Measurements from ENCODE around the gene FXYD1. TPM values are rescaled to one million over a fixed set of nuclear protein-coding genes. Genes with fewer than 3 reads are reported as not detected.

FXYD1 gene
- total and polyA plus RNA-seq, 2 of the 8 experiments (the other 6 are each of a cell fraction or from before 2014, with no cell fraction given): 1.6 to 8.1 TPM

GRCh38 chr19:35165200-35166058, 26.8 kb downstream of the FXYD1 start (continued):
- TF ChIP-seq ASH2L (IDR thresholded peaks at IDR 0.05; ENCODE audit: low read length) (no peak), YY1 (IDR thresholded peaks at IDR 0.05; ENCODE audit: low read depth, low read length) (no peak), PHF8 (conservative IDR thresholded peaks at IDR 0.05; ENCODE audit: low read depth, low read length) (no peak), EGR1 (IDR thresholded peaks at IDR 0.05; ENCODE audit: borderline replicate concordance, low read depth, low read length) (no peak), CBX8 (IDR thresholded peaks at IDR 0.05; ENCODE audit: borderline replicate concordance, low read depth, low read length) (no peak), SIRT6 (IDR thresholded peaks at IDR 0.05; ENCODE audit: low read length) (no peak)

All from H1 (cell line).